K562 (cell line): ENCODE results near the gene ZNF391. TPM values are rescaled to one million over a fixed set of nuclear protein-coding genes. Genes with fewer than 3 reads are reported as not detected.

ENCODE experiments used
- BCL6 ChIP-seq: fragments of 250-450 bp; sonication (Bioruptor Pico); IDR thresholded peaks from 2 replicates; pipeline ENCODE4 v1.4.0; 2020
- CBX3 ChIP-seq, 2 experiments: IDR thresholded peaks; 1 replicate in 1 of 2; 2 replicates in 1 of 2; pipeline ENCODE4 v1.6.1; 2012; ENCODE audit warnings: inconsistent platforms in 2 of 2, low read length in 2 of 2, borderline replicate concordance in 1 of 2, control low read depth in 1 of 2
- DDX20 ChIP-seq: fragments of 450-650 bp; IDR thresholded peaks from 2 replicates; pipeline ENCODE4 v1.6.1; 2016; ENCODE audit warnings: missing genetic modification characterization, low read depth, mild to moderate bottlenecking, missing compliant biosample characterization, moderate library complexity
- FOXK1 ChIP-seq: sonication (generic); formaldehyde crosslinking; IDR thresholded peaks from 2 replicates; pipeline ENCODE4 v1.8.0; 2022; ENCODE audit warnings: missing genetic modification reagents, mild to moderate bottlenecking, borderline replicate concordance
- NFIX ChIP-seq: fragments of 250-450 bp; sonication (Bioruptor Pico); IDR thresholded peaks from 2 replicates; pipeline ENCODE4 v1.4.0; 2020; ENCODE audit warnings: low read depth, mild to moderate bottlenecking, moderate library complexity
- PTBP1 ChIP-seq: fragments of 200-400 bp; formaldehyde crosslinking; IDR thresholded peaks from 2 replicates; pipeline ENCODE4 v1.6.1; 2017; ENCODE audit warnings: low read depth, low read length
- RAD21 ChIP-seq, 2 experiments: fragments of 250-450 bp in 1 of 2; fragments of 450-650 bp in 1 of 2; sonication (Bioruptor Pico) in 1 of 2; formaldehyde crosslinking in 1 of 2; IDR thresholded peaks in 1 of 2; conservative IDR thresholded peaks in 1 of 2; 2 replicates each; pipeline versions ENCODE4 v1.4.0 to v1.8.0; 2020 to 2022; ENCODE audit warnings: mild to moderate bottlenecking in 2 of 2, moderate library complexity in 1 of 2
- RBM15 ChIP-seq: fragments of 200-400 bp; formaldehyde crosslinking; IDR thresholded peaks from 2 replicates; pipeline ENCODE4 v1.6.1; 2018; ENCODE audit warnings: mild to moderate bottlenecking, low read length, moderate library complexity; ENCODE audit not compliant: insufficient read depth
- SMAD3 ChIP-seq: fragments of 450-650 bp; formaldehyde crosslinking; conservative IDR thresholded peaks from 2 replicates; pipeline ENCODE4 v1.4.0; 2020; ENCODE audit warnings: mild to moderate bottlenecking
- SRSF7 ChIP-seq: fragments of 200-400 bp; formaldehyde crosslinking; optimal IDR thresholded peaks from 2 replicates; pipeline ENCODE3; 2017; ENCODE audit warnings: mild to moderate bottlenecking, low read depth, low read length
- TOE1 ChIP-seq, 2 experiments: fragments of 450-650 bp in 1 of 2; sonication (generic) in 1 of 2; formaldehyde crosslinking in 1 of 2; IDR thresholded peaks; 2 replicates each; pipeline versions ENCODE4 v1.7.1 to v1.8.0; 2016 to 2022; ENCODE audit warnings: borderline replicate concordance in 2 of 2, mild to moderate bottlenecking in 2 of 2, antibody characterized with exemption in 1 of 2, inconsistent platforms in 1 of 2, low read depth in 1 of 2, missing genetic modification reagents in 1 of 2, moderate library complexity in 1 of 2
- ZNF212 ChIP-seq: fragments of 450-650 bp; formaldehyde crosslinking; IDR thresholded peaks from 2 replicates; pipeline ENCODE4 v1.4.0; 2020; ENCODE audit warnings: mild to moderate bottlenecking
- polyA plus RNA-seq, 8 experiments: library from polyadenylated mRNA; depleted of rRNA in 4 of 8; stranded (reverse) in 5 of 8; unstranded in 3 of 8; fragments of >200 nt; fragmentation: Nextera tagmentation in 2 of 8; fragmentation: Illumina TruSeq in 1 of 8; extraction: Ambion mirVana in 2 of 8; extraction: Trizol in 1 of 8; gene quantifications; 2 replicates each; pipeline versions ENCODE4 v1.2.1 to v1.2.3, GENCODE V29; 2011 to 2014; ENCODE audit warnings: inconsistent platforms in 1 of 8, missing spikeins in 1 of 8
- total RNA-seq, 7 experiments: library from RNA; depleted of rRNA in 6 of 7; stranded (reverse); fragments of >200 nt in 6 of 7; fragmentation: Illumina TruSeq in 2 of 7; extraction: Trizol in 2 of 7; gene quantifications; 2 replicates each; pipeline versions ENCODE4 v1.2.1 to v1.2.3, GENCODE V29; 2011 to 2021; ENCODE audit warnings: low replicate concordance in 1 of 7
- TF ChIP-seq, protein P1 (sequence below): fragments of 450-650 bp; IDR thresholded peaks from 2 replicates; pipeline ENCODE4 v1.6.1; 2016; ENCODE audit warnings: low read depth
- TF ChIP-seq, protein P2 (sequence below), 2 experiments: fragments of 150-350 bp in 1 of 2; IDR thresholded peaks; 2 replicates each; pipeline ENCODE4 v1.6.1; 2012 to 2016; ENCODE audit warnings: low read depth in 2 of 2, low read length in 2 of 2, mild to moderate bottlenecking in 1 of 2, moderate library complexity in 1 of 2

Gene ZNF391
- total and polyA plus RNA-seq, 9 of the 15 experiments (the other 6 are each of a cell fraction or from before 2014, with no cell fraction given) = 2.3 to 10.1 (median 5.8) TPM

GRCh38 chr6:27388293-27389197, at the start of gene ZNF391 (continued):
- TF ChIP-seq, protein P1, sequence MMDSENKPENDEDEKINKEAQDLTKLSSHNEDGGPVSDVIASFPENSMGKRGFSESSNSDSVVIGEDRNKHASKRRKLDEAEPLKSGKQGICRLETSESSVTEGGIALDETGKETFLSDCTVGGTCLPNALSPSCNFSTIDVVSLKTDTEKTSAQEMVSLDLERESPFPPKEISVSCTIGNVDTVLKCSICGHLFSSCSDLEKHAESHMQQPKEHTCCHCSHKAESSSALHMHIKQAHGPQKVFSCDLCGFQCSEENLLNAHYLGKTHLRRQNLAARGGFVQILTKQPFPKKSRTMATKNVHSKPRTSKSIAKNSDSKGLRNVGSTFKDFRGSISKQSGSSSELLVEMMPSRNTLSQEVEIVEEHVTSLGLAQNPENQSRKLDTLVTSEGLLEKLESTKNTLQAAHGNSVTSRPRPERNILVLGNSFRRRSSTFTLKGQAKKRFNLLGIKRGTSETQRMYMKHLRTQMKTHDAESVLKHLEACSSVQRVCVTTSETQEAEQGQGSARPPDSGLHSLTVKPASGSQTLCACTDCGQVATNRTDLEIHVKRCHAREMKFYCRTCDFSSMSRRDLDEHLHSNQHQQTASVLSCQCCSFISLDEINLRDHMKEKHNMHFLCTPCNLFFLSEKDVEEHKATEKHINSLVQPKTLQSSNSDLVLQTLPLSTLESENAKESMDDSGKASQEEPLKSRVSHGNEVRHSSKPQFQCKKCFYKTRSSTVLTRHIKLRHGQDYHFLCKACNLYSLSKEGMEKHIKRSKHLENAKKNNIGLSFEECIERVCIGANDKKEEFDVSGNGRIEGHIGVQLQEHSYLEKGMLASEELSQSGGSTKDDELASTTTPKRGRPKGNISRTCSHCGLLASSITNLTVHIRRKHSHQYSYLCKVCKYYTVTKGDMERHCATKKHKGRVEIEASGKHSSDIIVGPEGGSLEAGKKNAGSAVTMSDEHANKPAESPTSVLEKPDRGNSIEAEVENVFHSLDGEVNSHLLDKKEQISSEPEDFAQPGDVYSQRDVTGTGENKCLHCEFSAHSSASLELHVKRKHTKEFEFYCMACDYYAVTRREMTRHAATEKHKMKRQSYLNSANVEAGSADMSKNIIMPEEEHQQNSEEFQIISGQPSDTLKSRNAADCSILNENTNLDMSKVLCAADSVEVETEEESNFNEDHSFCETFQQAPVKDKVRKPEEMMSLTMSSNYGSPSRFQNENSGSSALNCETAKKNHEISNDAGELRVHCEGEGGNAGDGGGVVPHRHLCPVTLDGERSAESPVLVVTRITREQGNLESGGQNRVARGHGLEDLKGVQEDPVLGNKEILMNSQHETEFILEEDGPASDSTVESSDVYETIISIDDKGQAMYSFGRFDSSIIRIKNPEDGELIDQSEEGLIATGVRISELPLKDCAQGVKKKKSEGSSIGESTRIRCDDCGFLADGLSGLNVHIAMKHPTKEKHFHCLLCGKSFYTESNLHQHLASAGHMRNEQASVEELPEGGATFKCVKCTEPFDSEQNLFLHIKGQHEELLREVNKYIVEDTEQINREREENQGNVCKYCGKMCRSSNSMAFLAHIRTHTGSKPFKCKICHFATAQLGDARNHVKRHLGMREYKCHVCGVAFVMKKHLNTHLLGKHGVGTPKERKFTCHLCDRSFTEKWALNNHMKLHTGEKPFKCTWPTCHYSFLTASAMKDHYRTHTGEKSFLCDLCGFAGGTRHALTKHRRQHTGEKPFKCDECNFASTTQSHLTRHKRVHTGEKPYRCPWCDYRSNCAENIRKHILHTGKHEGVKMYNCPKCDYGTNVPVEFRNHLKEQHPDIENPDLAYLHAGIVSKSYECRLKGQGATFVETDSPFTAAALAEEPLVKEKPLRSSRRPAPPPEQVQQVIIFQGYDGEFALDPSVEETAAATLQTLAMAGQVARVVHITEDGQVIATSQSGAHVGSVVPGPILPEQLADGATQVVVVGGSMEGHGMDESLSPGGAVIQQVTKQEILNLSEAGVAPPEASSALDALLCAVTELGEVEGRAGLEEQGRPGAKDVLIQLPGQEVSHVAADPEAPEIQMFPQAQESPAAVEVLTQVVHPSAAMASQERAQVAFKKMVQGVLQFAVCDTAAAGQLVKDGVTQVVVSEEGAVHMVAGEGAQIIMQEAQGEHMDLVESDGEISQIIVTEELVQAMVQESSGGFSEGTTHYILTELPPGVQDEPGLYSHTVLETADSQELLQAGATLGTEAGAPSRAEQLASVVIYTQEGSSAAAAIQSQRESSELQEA = no peak
- TF ChIP-seq PTBP1 (no peak), RBM15 (no peak), CBX3 (IDR thresholded peaks at IDR 0.05; ENCODE audit: borderline replicate concordance in 1 of 2, low read length in 2 of 2) (peak; percentile 80 to 93), RAD21 (CRISPR knock-in tag; conservative IDR thresholded peaks at IDR 0.05 in 1 of 2, IDR thresholded peaks at IDR 0.05 in 1 of 2) (peak; percentile 39 to 41), TOE1 (IDR thresholded peaks at IDR 0.05; ENCODE audit: borderline replicate concordance) (peak; percentile 86), TOE1 (CRISPR knock-in tag; IDR thresholded peaks at IDR 0.05; ENCODE audit: borderline replicate concordance, low read depth) (peak; percentile 87), DDX20 (tag) (no peak), SRSF7 (no peak), ZNF212 (CRISPR knock-in tag) (peak; percentile 24; the same call in 1 of the 2 replicates), SMAD3 (CRISPR knock-in tag) (peak; percentile 64; the same call in 1 of the 2 replicates), FOXK1 (CRISPR knock-in tag) (no peak), NFIX (CRISPR knock-in tag) (no peak), BCL6 (CRISPR knock-in tag) (peak; percentile 62; the same call in 1 of the 2 replicates)
- TF ChIP-seq, protein P2, sequence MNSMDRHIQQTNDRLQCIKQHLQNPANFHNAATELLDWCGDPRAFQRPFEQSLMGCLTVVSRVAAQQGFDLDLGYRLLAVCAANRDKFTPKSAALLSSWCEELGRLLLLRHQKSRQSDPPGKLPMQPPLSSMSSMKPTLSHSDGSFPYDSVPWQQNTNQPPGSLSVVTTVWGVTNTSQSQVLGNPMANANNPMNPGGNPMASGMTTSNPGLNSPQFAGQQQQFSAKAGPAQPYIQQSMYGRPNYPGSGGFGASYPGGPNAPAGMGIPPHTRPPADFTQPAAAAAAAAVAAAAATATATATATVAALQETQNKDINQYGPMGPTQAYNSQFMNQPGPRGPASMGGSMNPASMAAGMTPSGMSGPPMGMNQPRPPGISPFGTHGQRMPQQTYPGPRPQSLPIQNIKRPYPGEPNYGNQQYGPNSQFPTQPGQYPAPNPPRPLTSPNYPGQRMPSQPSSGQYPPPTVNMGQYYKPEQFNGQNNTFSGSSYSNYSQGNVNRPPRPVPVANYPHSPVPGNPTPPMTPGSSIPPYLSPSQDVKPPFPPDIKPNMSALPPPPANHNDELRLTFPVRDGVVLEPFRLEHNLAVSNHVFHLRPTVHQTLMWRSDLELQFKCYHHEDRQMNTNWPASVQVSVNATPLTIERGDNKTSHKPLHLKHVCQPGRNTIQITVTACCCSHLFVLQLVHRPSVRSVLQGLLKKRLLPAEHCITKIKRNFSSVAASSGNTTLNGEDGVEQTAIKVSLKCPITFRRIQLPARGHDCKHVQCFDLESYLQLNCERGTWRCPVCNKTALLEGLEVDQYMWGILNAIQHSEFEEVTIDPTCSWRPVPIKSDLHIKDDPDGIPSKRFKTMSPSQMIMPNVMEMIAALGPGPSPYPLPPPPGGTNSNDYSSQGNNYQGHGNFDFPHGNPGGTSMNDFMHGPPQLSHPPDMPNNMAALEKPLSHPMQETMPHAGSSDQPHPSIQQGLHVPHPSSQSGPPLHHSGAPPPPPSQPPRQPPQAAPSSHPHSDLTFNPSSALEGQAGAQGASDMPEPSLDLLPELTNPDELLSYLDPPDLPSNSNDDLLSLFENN (IDR thresholded peaks at IDR 0.05; ENCODE audit: low read depth in 2 of 2, low read length in 2 of 2) = 0 out of 4 replicates have a peak, but pooled peaks of 1 of the 2 experiments have one; percentile 17
